Measurements from ENCODE around the gene ITM2A. TPM values are rescaled to one million over a fixed set of nuclear protein-coding genes. Genes with fewer than 3 reads are reported as not detected.

The ITM2A gene
- total RNA-seq, 1 experiment from 2014 or later: not detected

- Histone ChIP-seq H3K9me2 (ENCODE audit: insufficient read depth) (no peaks in the 10 kb centered on the region), H3K9ac (ENCODE audit: low read length) (no peak overlapping the region), H3K4me1 (ENCODE audit: control insufficient read depth in 1 of 2, insufficient read depth in 2 of 2, low read length in 2 of 2) (no peaks in the 10 kb centered on the region), H3K27me3 (ENCODE audit: insufficient read depth, low read length) (no peaks in the 10 kb centered on the region), H3K4me3 (replicated peaks in 1 of 2; ENCODE audit: low read depth in 1 of 2, low read length in 2 of 2) (no peak overlapping the region), H3K27ac (ENCODE audit: low read depth, low read length) (no peak overlapping the region), H3K4me2 (ENCODE audit: low read length) (no peak overlapping the region), H3K79me2 (ENCODE audit: insufficient read depth, low read length) (no peaks in the 10 kb centered on the region), H2AFZ (ENCODE audit: low read depth, low read length, poor library complexity, severe bottlenecking) (no peak overlapping the region), H3K36me3 (ENCODE audit: control insufficient read depth in 1 of 2, insufficient read depth in 2 of 2, low read length in 2 of 2) (no peaks in the 10 kb centered on the region), H4K20me1 (ENCODE audit: insufficient read depth) (no peaks in the 10 kb centered on the region), H3K9me3 (ENCODE audit: control insufficient read depth in 1 of 2, insufficient read depth in 1 of 2, low read depth in 1 of 2, low read length in 2 of 2) (no peaks in the 10 kb centered on the region)
- TF ChIP-seq CBX3 (IDR thresholded peaks at IDR 0.05; ENCODE audit: low read depth) (no peak), ELF1 (IDR thresholded peaks at IDR 0.05; ENCODE audit: borderline replicate concordance, low read depth) (no peak), RAD21 (IDR thresholded peaks at IDR 0.05; ENCODE audit: low read depth) (no peak), ZFX (IDR thresholded peaks at IDR 0.05) (no peak), YY1 (IDR thresholded peaks at IDR 0.05; ENCODE audit: extremely low read depth, insufficient replicate concordance, low read depth, low read length) (no peak), SP1 (IDR thresholded peaks at IDR 0.05; ENCODE audit: low read depth) (no peak), SRF (IDR thresholded peaks at IDR 0.05; ENCODE audit: low read depth) (no peak), EZH2 (IDR thresholded peaks at IDR 0.05) (no peak), SIN3A (IDR thresholded peaks at IDR 0.05; ENCODE audit: low read depth) (no peak), EZH2phosphoT487 (IDR thresholded peaks at IDR 0.05; ENCODE audit: borderline replicate concordance) (no peak), EGR1 (IDR thresholded peaks at IDR 0.05; ENCODE audit: low read depth) (no peak), POLR2A (IDR thresholded peaks at IDR 0.05; ENCODE audit: borderline replicate concordance, extremely low read depth, insufficient read depth, insufficient read length) (no peak), ZBTB33 (IDR thresholded peaks at IDR 0.05; ENCODE audit: extremely low read depth, insufficient replicate concordance, low read length) (no peak), CTCF (IDR thresholded peaks at IDR 0.05 in 2 of 3, conservative IDR thresholded peaks at IDR 0.05 in 1 of 3; ENCODE audit: borderline replicate concordance in 1 of 3, insufficient read depth in 1 of 3, low read depth in 2 of 3, low read length in 2 of 3) (no peak), REST (IDR thresholded peaks at IDR 0.05; ENCODE audit: low read depth) (no peak), MAX (IDR thresholded peaks at IDR 0.05) (no peak), JUND (IDR thresholded peaks at IDR 0.05) (no peak), ATF3 (IDR thresholded peaks at IDR 0.05) (no peak), POLR2AphosphoS5 (IDR thresholded peaks at IDR 0.05; ENCODE audit: low read depth, low read length) (no peak), CEBPB (IDR thresholded peaks at IDR 0.05; ENCODE audit: low read depth) (no peak)
- DNase-seq (ENCODE audit: low read depth, low spot score) (no peak), ATAC-seq (no peak)
- intact Hi-C loops (cut with micrococcal nuclease): no loop called here
- ChIA-PET POLR2A (no interaction called here), CTCF (no interaction called here), RAD21 (ENCODE audit: low non-redundant PET in 1 of 2, low total read pairs in 2 of 2, uncharacterized antibody in 2 of 2, unreplicated experiment in 2 of 2) (no interaction called here)
- no TSS peak for BruUV-seq (replicated peaks)
These were observed 620 bp downstream of the ITM2A start for GRCh38 chrX:79366556-79366872.
